ENCODE measurements around the gene GGCT.

Gene GGCT

GRCh38 chr7:30501264-30501663 is 3.4 kb downstream of the GGCT start:
- ATAC-seq = no peak
- TF ChIP-seq ZFP3 (CRISPR knock-in tag; IDR thresholded peaks at IDR 0.05) (no peak), ISL1 (CRISPR knock-in tag; IDR thresholded peaks at IDR 0.05) (no peak), TOX (CRISPR knock-in tag; IDR thresholded peaks at IDR 0.05; ENCODE audit: borderline replicate concordance) (no peak), PATZ1 (CRISPR knock-in tag; IDR thresholded peaks at IDR 0.05; ENCODE audit: borderline replicate concordance) (no peak), CREB5 (CRISPR knock-in tag; IDR thresholded peaks at IDR 0.05; ENCODE audit: low read depth) (no peak), ZFP30 (CRISPR knock-in tag; IDR thresholded peaks at IDR 0.05) (no peak), ESRRG (CRISPR knock-in tag; IDR thresholded peaks at IDR 0.05) (no peak), ZNF8 (CRISPR knock-in tag; IDR thresholded peaks at IDR 0.05) (no peak), TSHZ2 (CRISPR knock-in tag; IDR thresholded peaks at IDR 0.05) (no peak), CSRNP3 (CRISPR knock-in tag; IDR thresholded peaks at IDR 0.05) (no peak), ZC3H10 (CRISPR knock-in tag; IDR thresholded peaks at IDR 0.05) (no peak), PPARA (CRISPR knock-in tag; IDR thresholded peaks at IDR 0.05; ENCODE audit: borderline replicate concordance) (no peak), BACH2 (CRISPR knock-in tag; IDR thresholded peaks at IDR 0.05; ENCODE audit: borderline replicate concordance) (no peak), CSDC2 (CRISPR knock-in tag; IDR thresholded peaks at IDR 0.05) (no peak), ARNTL (CRISPR knock-in tag; IDR thresholded peaks at IDR 0.05; ENCODE audit: borderline replicate concordance, low read depth) (no peak)

- no peak for ATAC-seq
- TF ChIP-seq ZFP3 (CRISPR knock-in tag; IDR thresholded peaks at IDR 0.05) (no peak), TSHZ2 (CRISPR knock-in tag; IDR thresholded peaks at IDR 0.05) (no peak), PPARA (CRISPR knock-in tag; IDR thresholded peaks at IDR 0.05; ENCODE audit: borderline replicate concordance) (no peak), ZNF70 (CRISPR knock-in tag; IDR thresholded peaks at IDR 0.05) (no peak), ZNF8 (CRISPR knock-in tag; IDR thresholded peaks at IDR 0.05) (no peak), CSRNP3 (CRISPR knock-in tag; IDR thresholded peaks at IDR 0.05) (no peak), OSR1 (CRISPR knock-in tag; IDR thresholded peaks at IDR 0.05) (no peak)
Measured at GRCh38 chr7:30493228-30493627, 11.4 kb downstream of the GGCT start.

GRCh38 chr7:30491417-30491816 is 13.2 kb downstream of the GGCT start:
- TF ChIP-seq POU6F1 (CRISPR knock-in tag; IDR thresholded peaks at IDR 0.05; ENCODE audit: borderline replicate concordance, low read depth) (no peak), CSDC2 (CRISPR knock-in tag; IDR thresholded peaks at IDR 0.05) (no peak)

More at GRCh38 chr7:30491417-30491816, 13.2 kb downstream of the GGCT start:
- ATAC-seq = no peak

Data from SK-N-SH treated with all-trans-retinoic acid at 6 μM for 48 hours (cell line).